SK-N-MC (cell line): ENCODE results near the gene PRDM16.

Experiments used
- DNase-seq: peaks from one replicate; pipeline ENCODE4 v3.0.0-alpha.2; 2011; ENCODE audit warnings: low read depth, low spot score
- H3K27ac ChIP-seq: fragments of 200-600 bp; sonication (generic); 2 replicates; pipeline ENCODE4 v1.5.1; 2016; ENCODE audit warnings: mixed run types
- H3K36me3 ChIP-seq: fragments of 200-600 bp; sonication (generic); 2 replicates; pipeline ENCODE4 v1.6.1; 2017; ENCODE audit warnings: antibody characterized with exemption, low read length, mixed read lengths; ENCODE audit not compliant: insufficient read depth
- H3K4me3 ChIP-seq: fragments of 200-600 bp; sonication (generic); 2 replicates; pipeline ENCODE4 v1.5.1; 2016
- H3K9ac ChIP-seq: fragments of 200-600 bp; sonication (generic); 2 replicates; pipeline ENCODE4 v1.8.0; 2017; ENCODE audit warnings: mixed run types, mixed read lengths; ENCODE audit not compliant: insufficient read length
- H3K9me3 ChIP-seq: fragments of 200-600 bp; sonication (generic); 2 replicates; pipeline ENCODE4 v1.6.1; 2017; ENCODE audit warnings: low read depth, mild to moderate bottlenecking, antibody characterized with exemption, low read length, moderate library complexity, mixed read lengths
- EZH2 ChIP-seq: fragments of 200-600 bp; sonication (generic); IDR thresholded peaks from one replicate; pipeline ENCODE4 v1.6.1; 2017; ENCODE audit warnings: antibody characterized with exemption
- FOXP2 ChIP-seq: optimal IDR thresholded peaks from 2 replicates; pipeline ENCODE3; 2011; ENCODE audit warnings: mild to moderate bottlenecking, moderate library complexity; ENCODE audit not compliant: insufficient read depth; ENCODE audit errors: extremely low read length, control extremely low read depth
- POLR2AphosphoS5 ChIP-seq: IDR thresholded peaks from 2 replicates; pipeline ENCODE4 v1.6.1; 2012; ENCODE audit warnings: mild to moderate bottlenecking, low read depth, low read length, borderline replicate concordance

PRDM16 gene

GRCh38 chr1:3241673-3242407, 172.8 kb downstream of the PRDM16 start:
- TF ChIP-seq POLR2AphosphoS5 (no peak), FOXP2 (no peak), EZH2 (no peak)
- no peak for DNase-seq
- Histone ChIP-seq H3K27ac (no peak overlapping the region), H3K9ac (no peak overlapping the region), H3K9me3 (no peaks in the 10 kb centered on the region), H3K36me3 (no peaks in the 10 kb centered on the region), H3K4me3 (no peak overlapping the region)

- H3K4me3 ChIP-seq, result no peak overlapping the region
- no peak overlapping the region for H3K9ac ChIP-seq
- TF ChIP-seq POLR2AphosphoS5, result no peak
- TF ChIP-seq EZH2, result no peak
- no peak for TF ChIP-seq FOXP2
- no peak overlapping the region for H3K27ac ChIP-seq
- DNase-seq, result no peak
- no peaks in the 10 kb centered on the region for H3K9me3 ChIP-seq
- no peaks in the 10 kb centered on the region for H3K36me3 ChIP-seq
These were observed 173.6 kb downstream of the PRDM16 start for GRCh38 chr1:3242408-3243260.

- Histone ChIP-seq H3K9me3 (no peaks in the 10 kb centered on the region), H3K27ac (no peak overlapping the region), H3K9ac (no peak overlapping the region), H3K4me3 (no peak overlapping the region), H3K36me3 (no peaks in the 10 kb centered on the region)
- no peak for TF ChIP-seq EZH2
- no peak for TF ChIP-seq POLR2AphosphoS5
- TF ChIP-seq FOXP2, result no peak
- DNase-seq, result no peak
These were observed 174.3 kb downstream of the PRDM16 start for GRCh38 chr1:3243304-3243703.

- TF ChIP-seq EZH2 (no peak), FOXP2 (no peak), POLR2AphosphoS5 (no peak)
- H3K27ac ChIP-seq, result no peak overlapping the region
- no peaks in the 10 kb centered on the region for H3K36me3 ChIP-seq
- H3K9me3 ChIP-seq, result no peaks in the 10 kb centered on the region
- H3K9ac ChIP-seq, result no peak overlapping the region
- DNase-seq, result no peak
- H3K4me3 ChIP-seq, result no peak overlapping the region
These were observed 175.3 kb downstream of the PRDM16 start for GRCh38 chr1:3244025-3244926.

- Histone ChIP-seq H3K27ac (no peak overlapping the region), H3K9me3 (no peaks in the 10 kb centered on the region), H3K4me3 (no peak overlapping the region), H3K9ac (no peak overlapping the region), H3K36me3 (no peaks in the 10 kb centered on the region)
- no peak for TF ChIP-seq FOXP2
- DNase-seq, result no peak
These were observed 175.9 kb downstream of the PRDM16 start for GRCh38 chr1:3244927-3245315.

GRCh38 chr1:3245344-3245743, 176.3 kb downstream of the PRDM16 start:
- no peaks in the 10 kb centered on the region for H3K36me3 ChIP-seq
- no peak overlapping the region for H3K4me3 ChIP-seq
- DNase-seq, result no peak
- no peak for TF ChIP-seq POLR2AphosphoS5
- no peak overlapping the region for H3K9ac ChIP-seq
- H3K9me3 ChIP-seq, result no peaks in the 10 kb centered on the region
- H3K27ac ChIP-seq, result no peak overlapping the region

- no peaks in the 10 kb centered on the region for H3K9me3 ChIP-seq
- DNase-seq, result no peak
- no peak for TF ChIP-seq EZH2
- TF ChIP-seq FOXP2, result no peak
- no peak for TF ChIP-seq POLR2AphosphoS5
- H3K36me3 ChIP-seq, result no peaks in the 10 kb centered on the region
- no peak overlapping the region for H3K4me3 ChIP-seq
- H3K9ac ChIP-seq, result no peak overlapping the region
- no peak overlapping the region for H3K27ac ChIP-seq
These were observed 176.8 kb downstream of the PRDM16 start for GRCh38 chr1:3245768-3246167.

GRCh38 chr1:3246251-3246650, 177.2 kb downstream of the PRDM16 start:
- DNase-seq, result no peak
- H3K36me3 ChIP-seq, result no peaks in the 10 kb centered on the region
- H3K4me3 ChIP-seq, result no peak overlapping the region
- H3K9ac ChIP-seq, result no peak overlapping the region
- no peak for TF ChIP-seq POLR2AphosphoS5
- TF ChIP-seq EZH2, result no peak
- no peak for TF ChIP-seq FOXP2
- H3K27ac ChIP-seq, result no peak overlapping the region
- H3K9me3 ChIP-seq, result no peaks in the 10 kb centered on the region
